HepG2 (cell line): ENCODE data around the gene LRIG1. TPM values are rescaled to one million over a fixed set of nuclear protein-coding genes. Genes with fewer than 3 reads are reported as not detected.

ENCODE experiments used
- ATAC-seq: fragments of 200-7000 bp; cut with Tn5 transposase; 3 replicates; pipeline ENCODE4 v1.9.1; 2020; ENCODE audit warnings: mild to moderate bottlenecking, moderate library complexity
- BruUV-seq: library from RNA; stranded (reverse); fragments of 400-500 nt; replicated peaks from 2 replicates; lab custom pipeline; 2021; lab: Mats Ljungman, UMichigan
- CTCF ChIA-PET: fragments of 300-600 bp; formaldehyde crosslinking; extraction: SDS; loops from one replicate; lab custom pipeline; 2021; ENCODE audit warnings: low total read pairs, inconsistent platforms, low intra/inter-chr PET ratio; lab: Yijun Ruan, JAX
- POLR2A ChIA-PET: fragments of 350-600 bp; sonication (Branson Sonifier 250); formaldehyde crosslinking; loops from one replicate; lab custom pipeline; 2020; ENCODE audit warnings: antibody characterized with exemption, inconsistent platforms; lab: Yijun Ruan, JAX
- DNase-seq: peaks from one replicate; pipeline ENCODE4 v3.0.0-alpha.2; 2015; ENCODE audit warnings: low spot score
- FAIRE-seq: peaks from 3 replicates; lab custom pipeline; 2011; peaks lifted over from hg19 to GRCh38; lab: Jason Lieb, UNC
- H2AFZ ChIP-seq: one replicate; pipeline ENCODE4 v1.6.1; 2011; ENCODE audit warnings: low read length, inconsistent platforms
- H3K27ac ChIP-seq: fragments of 300-600 bp; 3 replicates; pipeline ENCODE4 v1.8.0; 2011; ENCODE audit warnings: mixed run types, mild to moderate bottlenecking, mixed read lengths, low read length, inconsistent platforms; ENCODE audit not compliant: insufficient read depth; ENCODE audit errors: extremely low read length
- H3K27me3 ChIP-seq, 2 experiments: fragments of 200-600 bp in 1 of 2; 2 replicates in 1 of 2; 3 replicates in 1 of 2; pipeline versions ENCODE4 v1.6.0 to v1.8.0; 2011; ENCODE audit warnings: low read length in 2 of 2, mild to moderate bottlenecking in 2 of 2, moderate library complexity in 2 of 2, inconsistent platforms in 1 of 2; ENCODE audit not compliant: insufficient read depth in 2 of 2, control insufficient read depth in 1 of 2
- H3K36me3 ChIP-seq, 2 experiments: fragments of 200-600 bp in 1 of 2; replicated peaks in 1 of 2; 2 replicates in 1 of 2; 3 replicates in 1 of 2; pipeline versions ENCODE4 v1.5.1 to v1.8.0; 2011; ENCODE audit warnings: low read length in 2 of 2, inconsistent platforms in 1 of 2; ENCODE audit not compliant: insufficient read depth in 2 of 2, control insufficient read depth in 1 of 2
- H3K4me1 ChIP-seq: 2 replicates; pipeline ENCODE4 v1.5.1; 2012; ENCODE audit warnings: low read length, inconsistent platforms; ENCODE audit not compliant: insufficient read depth
- H3K4me2 ChIP-seq: 2 replicates; pipeline ENCODE4 v1.6.0; 2011; ENCODE audit warnings: low read depth, low read length, inconsistent platforms
- H3K4me3 ChIP-seq, 3 experiments: fragments of 200-600 bp in 1 of 3; sonication (generic), shearing (Covaris generic) in 1 of 3; replicated peaks in 1 of 3; 2 replicates each; pipeline ENCODE4 v1.5.1; 2011 to 2016; ENCODE audit warnings: low read length in 3 of 3, inconsistent platforms in 2 of 3, low read depth in 2 of 3, mild to moderate bottlenecking in 2 of 3, control low read depth in 1 of 3, mixed read lengths in 1 of 3; ENCODE audit not compliant: insufficient read depth in 1 of 3
- H3K79me2 ChIP-seq: one replicate; pipeline ENCODE4 v1.6.1; 2011; ENCODE audit warnings: low read length, inconsistent platforms; ENCODE audit not compliant: insufficient read depth
- H3K9ac ChIP-seq: 2 replicates; pipeline ENCODE4 v1.6.0; 2011; ENCODE audit warnings: mild to moderate bottlenecking, low read depth, low read length, inconsistent platforms; ENCODE audit not compliant: insufficient read depth
- H3K9me3 ChIP-seq: 2 replicates; pipeline ENCODE4 v1.5.1; 2012; ENCODE audit warnings: mild to moderate bottlenecking, low read length
- H4K20me1 ChIP-seq: 2 replicates; pipeline ENCODE4 v1.6.0; 2011; ENCODE audit warnings: inconsistent platforms, mild to moderate bottlenecking, low read length, moderate library complexity; ENCODE audit not compliant: insufficient read depth
- ATF1 ChIP-seq: IDR thresholded peaks from 2 replicates; pipeline ENCODE4 v1.6.1; 2016; ENCODE audit warnings: mild to moderate bottlenecking, control low read depth
- ETV6 ChIP-seq: sonication (generic); formaldehyde crosslinking; conservative IDR thresholded peaks from 2 replicates; pipeline ENCODE4 v1.4.0; 2020; ENCODE audit warnings: missing genetic modification reagents
- HMG20A ChIP-seq: IDR thresholded peaks from 2 replicates; pipeline ENCODE4 v1.6.1; 2016; ENCODE audit warnings: borderline replicate concordance
- MXI1 ChIP-seq: IDR thresholded peaks from 3 replicates; pipeline ENCODE4 v1.6.1; 2012; ENCODE audit warnings: low read depth, low read length, inconsistent platforms, borderline replicate concordance
- MZF1 ChIP-seq: sonication (generic); formaldehyde crosslinking; IDR thresholded peaks from 2 replicates; pipeline ENCODE4 v1.8.1; 2023; ENCODE audit warnings: mild to moderate bottlenecking, missing genetic modification reagents, borderline replicate concordance
- NCOA2 ChIP-seq: sonication (generic); formaldehyde crosslinking; IDR thresholded peaks from 2 replicates; pipeline ENCODE4 v1.8.0; 2022; ENCODE audit warnings: inconsistent platforms
- PHF20 ChIP-seq: sonication (generic); formaldehyde crosslinking; IDR thresholded peaks from 2 replicates; pipeline ENCODE4 v1.5.0; 2020; ENCODE audit warnings: mild to moderate bottlenecking, missing genetic modification reagents
- SRSF1 ChIP-seq: fragments of 200-400 bp; formaldehyde crosslinking; optimal IDR thresholded peaks from 2 replicates; pipeline ENCODE3; 2017; ENCODE audit warnings: mild to moderate bottlenecking, low read depth, low read length, moderate library complexity
- ZNF317 ChIP-seq: sonication (generic); formaldehyde crosslinking; IDR thresholded peaks from 2 replicates; pipeline ENCODE4 v1.5.0; 2020; ENCODE audit warnings: mild to moderate bottlenecking, missing genetic modification reagents
- ZNF326 ChIP-seq: sonication (generic); formaldehyde crosslinking; IDR thresholded peaks from 2 replicates; pipeline ENCODE4 v1.4.0; 2020; ENCODE audit warnings: missing genetic modification reagents, borderline replicate concordance
- ZNF629 ChIP-seq: sonication (generic); formaldehyde crosslinking; conservative IDR thresholded peaks from 2 replicates; pipeline ENCODE4 v1.5.0; 2020; ENCODE audit warnings: missing genetic modification reagents
- ZNF790 ChIP-seq: sonication (generic); formaldehyde crosslinking; IDR thresholded peaks from 2 replicates; pipeline ENCODE4 v1.8.0; 2022; ENCODE audit warnings: missing genetic modification reagents, mild to moderate bottlenecking, borderline replicate concordance
- WGBS: methylation state at CpG from one replicate; pipeline ENCODE4 v1.1.6; 2017; ENCODE audit warnings: low lambda C conversion rate; 5-methylcytosine and 5-hydroxymethylcytosine counted together
- in situ Hi-C: cut with HindIII; loops from 2 replicates; pipeline ENCODE4 v1.10.0; 2017; ENCODE audit warnings: low pct_unique_long_range_greater_than_20kb; ENCODE audit not compliant: extremely low pct_ligation_motif_present
- intact Hi-C: fragments of 100-400 bp; cut with micrococcal nuclease; formaldehyde crosslinking; loops from one replicate; pipeline ENCODE4 v1.10.0; 2022; ENCODE audit not compliant: unreplicated experiment
- polyA plus RNA-seq, 8 experiments: library from polyadenylated mRNA; depleted of rRNA in 3 of 8; stranded (reverse) in 7 of 8; unstranded in 1 of 8; fragments of >200 nt; fragmentation: Illumina TruSeq in 4 of 8; extraction: Trizol in 4 of 8; gene quantifications; 2 replicates each; pipeline versions ENCODE4 v1.2.1 to v1.2.3, GENCODE V29; 2011 to 2016; ENCODE audit warnings: low read depth in 4 of 8, missing spikeins in 1 of 8, mixed read lengths in 1 of 8; ENCODE audit not compliant: insufficient read depth in 1 of 8
- total RNA-seq, 5 experiments: library from RNA; depleted of rRNA; stranded (reverse); fragments of >200 nt; fragmentation: Illumina TruSeq; extraction: Trizol; gene quantifications; 2 replicates each; pipeline ENCODE4 v1.2.3, GENCODE V29; 2016; ENCODE audit warnings: low read depth in 1 of 5
- TF ChIP-seq, protein P1 (sequence below): sonication (generic); formaldehyde crosslinking; IDR thresholded peaks from 2 replicates; pipeline ENCODE4 v1.5.0; 2020; ENCODE audit warnings: missing genetic modification reagents
- TF ChIP-seq, protein P2 (sequence below): sonication (generic); formaldehyde crosslinking; IDR thresholded peaks from 2 replicates; pipeline ENCODE4 v1.4.0; 2020; ENCODE audit warnings: missing genetic modification reagents
- TF ChIP-seq, protein P3 (sequence below): sonication (generic); formaldehyde crosslinking; IDR thresholded peaks from 2 replicates; pipeline ENCODE4 v1.4.0; 2020; ENCODE audit warnings: mild to moderate bottlenecking, low read depth, missing genetic modification reagents

Gene LRIG1
- total and polyA plus RNA-seq, 2 of the 13 experiments (the other 11 are each of a cell fraction or from before 2014, with no cell fraction given): 17.8 to 24.8 TPM

DNA sequence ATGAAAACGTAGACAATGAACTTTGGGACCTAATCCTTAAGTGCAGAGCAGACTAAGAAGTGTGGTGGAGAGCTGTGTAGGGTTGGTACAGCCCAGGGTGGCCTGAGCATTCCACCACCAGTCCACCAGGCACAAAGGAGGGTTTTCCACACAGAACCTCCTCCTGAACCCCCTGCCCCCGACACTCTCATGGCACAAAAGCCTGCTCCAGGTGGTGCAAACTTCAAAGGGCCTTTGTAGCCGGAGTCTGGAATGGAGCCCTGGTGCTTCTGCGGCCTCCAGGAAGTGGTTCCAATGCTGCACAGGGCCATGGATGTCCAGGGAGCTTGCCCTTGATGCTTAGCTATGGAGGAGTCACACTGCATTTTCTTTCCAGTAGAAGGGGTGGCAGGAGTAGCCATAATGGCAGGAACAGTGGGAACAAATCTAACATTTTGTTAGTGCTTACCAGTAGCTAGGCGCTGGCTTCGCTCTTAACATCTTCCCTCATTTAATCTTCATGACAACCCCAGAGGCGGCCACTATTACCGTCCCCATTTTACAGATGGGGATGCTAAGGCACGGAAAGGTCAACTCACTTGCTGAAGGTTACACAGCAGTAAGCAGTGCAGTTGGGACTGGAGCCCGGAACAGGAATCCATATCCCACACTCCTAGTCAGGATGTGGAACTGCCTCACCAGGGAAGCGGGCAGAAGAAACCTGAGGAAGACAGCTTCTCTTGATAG, 68.6 kb downstream of the LRIG1 start:
- Histone ChIP-seq H3K4me3 (no peak overlapping the region), H3K4me1 (peaks cover 18% of the 10 kb centered on the region), H3K79me2 (peaks cover 24% of the 10 kb centered on the region), H3K27me3 (no peaks in the 10 kb centered on the region), H3K4me2 (no peak overlapping the region), H2AFZ (no peak overlapping the region), H3K9me3 (no peaks in the 10 kb centered on the region), H3K27ac (no peak overlapping the region), H4K20me1 (no peaks in the 10 kb centered on the region), H3K9ac (no peak overlapping the region), H3K36me3 (peaks cover 3 to 4% of the 10 kb centered on the region in 2 experiments; a peak in 2 of 5 replicates)
- intact Hi-C loops (no loop called here), in situ Hi-C loops (no loop called here)
- POLR2A ChIA-PET: no interaction called here
- CTCF ChIA-PET: no interaction called here
- no peak for FAIRE-seq
- TF ChIP-seq, protein P1, sequence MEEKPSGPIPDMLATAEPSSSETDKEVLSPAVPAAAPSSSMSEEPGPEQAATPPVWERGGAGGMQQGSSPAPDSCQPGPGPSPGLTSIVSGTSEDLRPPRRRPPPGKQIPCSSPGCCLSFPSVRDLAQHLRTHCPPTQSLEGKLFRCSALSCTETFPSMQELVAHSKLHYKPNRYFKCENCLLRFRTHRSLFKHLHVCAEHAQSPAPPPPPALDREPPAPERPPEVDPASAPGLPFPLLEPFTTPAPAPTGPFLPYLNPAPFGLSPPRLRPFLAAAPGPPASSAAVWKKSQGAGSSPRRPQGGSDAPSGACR (CRISPR knock-in tag): no peak
- peak; percentile 69 for TF ChIP-seq ZNF629 (CRISPR knock-in tag)
- ATAC-seq: peak; percentile 40; the same call in 2 of the 3 replicates
- 93% methylated on average over 8 of the region's 11 CpGs for WGBS
- no peak for DNase-seq
- BruUV-seq: no TSS peak

DNA sequence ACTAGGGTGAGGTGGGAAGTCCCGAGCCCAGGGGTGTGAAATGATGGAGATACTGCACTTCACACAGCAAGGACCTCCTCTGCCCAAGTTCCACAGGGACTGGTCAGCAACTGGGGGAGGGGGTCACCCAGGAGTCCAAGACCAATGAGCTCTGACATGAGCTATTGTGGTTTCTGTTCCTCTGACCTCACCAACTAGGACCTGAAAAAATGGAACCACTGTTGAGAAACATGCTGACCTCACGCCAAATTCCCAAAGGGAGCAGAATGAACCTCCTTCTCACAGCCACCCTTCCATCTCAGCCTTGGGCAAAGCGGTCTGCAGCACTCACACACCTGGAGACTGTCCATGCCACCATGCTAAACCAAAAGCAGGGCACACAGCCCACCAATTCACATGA, 69.3 kb downstream of the LRIG1 start:
- no peak overlapping the region for H3K27ac ChIP-seq
- CTCF ChIA-PET: no interaction called here
- H3K9ac ChIP-seq: no peak overlapping the region
- 100% methylated on average over 2 of the region's 3 CpGs for WGBS
- POLR2A ChIA-PET: no interaction called here
- no peak overlapping the region for H2AFZ ChIP-seq
- no peak for ATAC-seq
- no peak overlapping the region for H3K4me2 ChIP-seq
- in situ Hi-C loops (no loop called here), intact Hi-C loops (no loop called here)
- FAIRE-seq: no peak
- H4K20me1 ChIP-seq: no peaks in the 10 kb centered on the region
- peaks cover 25% of the 10 kb centered on the region for H3K4me1 ChIP-seq
- DNase-seq: no peak
- no peaks in the 10 kb centered on the region for H3K9me3 ChIP-seq
- peaks cover 3 to 4% of the 10 kb centered on the region in 2 experiments; a peak in 2 of 5 replicates for H3K36me3 ChIP-seq
- no TSS peak for BruUV-seq
- H3K4me3 ChIP-seq: no peak overlapping the region
- no peaks in the 10 kb centered on the region for H3K27me3 ChIP-seq
- H3K79me2 ChIP-seq: peaks cover 24% of the 10 kb centered on the region
- no peak for TF ChIP-seq MZF1 (CRISPR knock-in tag)
- TF ChIP-seq, protein P2, sequence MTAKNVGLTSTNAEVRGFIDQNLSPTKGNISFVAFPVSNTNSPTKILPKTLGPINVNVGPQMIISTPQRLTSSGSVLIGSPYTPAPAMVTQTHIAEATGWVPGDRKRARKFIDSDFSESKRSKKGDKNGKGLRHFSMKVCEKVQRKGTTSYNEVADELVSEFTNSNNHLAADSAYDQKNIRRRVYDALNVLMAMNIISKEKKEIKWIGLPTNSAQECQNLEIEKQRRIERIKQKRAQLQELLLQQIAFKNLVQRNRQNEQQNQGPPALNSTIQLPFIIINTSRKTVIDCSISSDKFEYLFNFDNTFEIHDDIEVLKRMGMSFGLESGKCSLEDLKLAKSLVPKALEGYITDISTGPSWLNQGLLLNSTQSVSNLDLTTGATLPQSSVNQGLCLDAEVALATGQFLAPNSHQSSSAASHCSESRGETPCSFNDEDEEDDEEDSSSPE (CRISPR knock-in tag): no peak
- TF ChIP-seq, protein P3, sequence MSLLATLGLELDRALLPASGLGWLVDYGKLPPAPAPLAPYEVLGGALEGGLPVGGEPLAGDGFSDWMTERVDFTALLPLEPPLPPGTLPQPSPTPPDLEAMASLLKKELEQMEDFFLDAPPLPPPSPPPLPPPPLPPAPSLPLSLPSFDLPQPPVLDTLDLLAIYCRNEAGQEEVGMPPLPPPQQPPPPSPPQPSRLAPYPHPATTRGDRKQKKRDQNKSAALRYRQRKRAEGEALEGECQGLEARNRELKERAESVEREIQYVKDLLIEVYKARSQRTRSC (CRISPR knock-in tag): no peak
- no peak for TF ChIP-seq ATF1 (CRISPR knock-in tag)
- TF ChIP-seq ZNF317 (CRISPR knock-in tag): no peak
- TF ChIP-seq NCOA2 (CRISPR knock-in tag): no peak
- no peak for TF ChIP-seq ETV6 (CRISPR knock-in tag)
- TF ChIP-seq ZNF790 (CRISPR knock-in tag): no peak
- no peak for TF ChIP-seq HMG20A (CRISPR knock-in tag)
- no peak for TF ChIP-seq SRSF1
- no peak for TF ChIP-seq ZNF326 (CRISPR knock-in tag)
- TF ChIP-seq MXI1: no peak
- TF ChIP-seq PHF20: no peak
